Endothelial cell of umbilical vein (primary cell): ENCODE data around the gene ARPC5L. TPM values are rescaled to one million over a fixed set of nuclear protein-coding genes. Genes with fewer than 3 reads are reported as not detected.

Experiments used
- BruUV-seq: library from RNA; stranded (reverse); fragments of 400-500 nt; replicated peaks from 2 replicates; lab custom pipeline; 2021; lab: Mats Ljungman, UMichigan
- CTCF ChIA-PET: fragments of 300-600, 350-600 bp; sonication (Branson Sonifier 250); formaldehyde crosslinking; loops from one replicate; lab custom pipeline; 2021; ENCODE audit warnings: antibody characterized with exemption, inconsistent platforms; lab: Charles Lee
- POLR2A ChIA-PET: fragments of 300-600, 350-600 bp; sonication (Branson Sonifier 250); formaldehyde crosslinking; loops from one replicate; lab custom pipeline; 2021; ENCODE audit warnings: antibody characterized with exemption, inconsistent platforms; lab: Charles Lee
- DNase-seq: peaks from one replicate; pipeline ENCODE4 v3.0.0-alpha.2; 2011; ENCODE audit warnings: low read depth, low spot score
- FAIRE-seq: peaks from 2 replicates; lab custom pipeline; 2011; peaks lifted over from hg19 to GRCh38; lab: Jason Lieb, UNC
- H2AFZ ChIP-seq: 2 replicates; pipeline ENCODE4 v1.6.0; 2012; ENCODE audit warnings: low read depth, low read length, control low read depth, inconsistent platforms
- H3K27ac ChIP-seq: 2 replicates; pipeline ENCODE4 v1.5.1; 2011; ENCODE audit warnings: low read depth, mild to moderate bottlenecking, control low read depth, low read length, moderate library complexity; ENCODE audit not compliant: insufficient read depth
- H3K27me3 ChIP-seq, 2 experiments: 2 replicates each; pipeline versions ENCODE4 v1.6.0 to v1.6.1; 2011; ENCODE audit warnings: low read length in 2 of 2, mixed read lengths in 1 of 2; ENCODE audit not compliant: control insufficient read depth in 2 of 2, insufficient read depth in 2 of 2
- H3K36me3 ChIP-seq, 2 experiments: 2 replicates in 1 of 2; 3 replicates in 1 of 2; pipeline ENCODE4 v1.5.1; 2011; ENCODE audit warnings: low read length in 2 of 2, mild to moderate bottlenecking in 1 of 2, moderate library complexity in 1 of 2; ENCODE audit not compliant: control insufficient read depth in 2 of 2, insufficient read depth in 2 of 2; ENCODE audit errors: extremely low read depth in 1 of 2
- H3K4me1 ChIP-seq: 3 replicates; pipeline ENCODE4 v1.5.1; 2011; ENCODE audit warnings: mild to moderate bottlenecking, low read length; ENCODE audit not compliant: control insufficient read depth, insufficient read depth; ENCODE audit errors: extremely low read depth
- H3K4me2 ChIP-seq: 2 replicates; pipeline ENCODE4 v1.6.1; 2011; ENCODE audit warnings: low read length, control low read depth, mixed read lengths; ENCODE audit not compliant: insufficient read depth
- H3K4me3 ChIP-seq, 3 experiments: fragments of 200-600 bp in 1 of 3; sonication (generic), shearing (Covaris generic) in 1 of 3; replicated peaks in 1 of 3; 2 replicates each; pipeline ENCODE4 v1.5.1; 2011 to 2016; ENCODE audit warnings: control low read depth in 3 of 3, low read length in 3 of 3, mild to moderate bottlenecking in 2 of 3, inconsistent platforms in 1 of 3, low read depth in 1 of 3, moderate library complexity in 1 of 3; ENCODE audit not compliant: insufficient read depth in 1 of 3
- H3K79me2 ChIP-seq: 2 replicates; pipeline ENCODE4 v1.6.0; 2012; ENCODE audit warnings: low read length, inconsistent platforms; ENCODE audit not compliant: control insufficient read depth, insufficient read depth
- H3K9ac ChIP-seq: replicated peaks from 2 replicates; pipeline ENCODE3; 2011; ENCODE audit warnings: low read length, control low read depth; ENCODE audit not compliant: insufficient read depth; ENCODE audit errors: extremely low read depth
- H3K9me1 ChIP-seq: replicated peaks from 3 replicates; pipeline ENCODE4 v1.6.0; 2011; ENCODE audit warnings: mild to moderate bottlenecking, low read length; ENCODE audit not compliant: control insufficient read depth, insufficient read depth; ENCODE audit errors: extremely low read depth
- H3K9me3 ChIP-seq: replicated peaks from 2 replicates; pipeline ENCODE4 v1.5.1; 2012; ENCODE audit warnings: low read length, inconsistent platforms; ENCODE audit not compliant: control insufficient read depth, insufficient read depth
- H4K20me1 ChIP-seq: replicated peaks from 2 replicates; pipeline ENCODE3; 2011; ENCODE audit warnings: mild to moderate bottlenecking, low read length; ENCODE audit not compliant: control insufficient read depth, insufficient read depth; ENCODE audit errors: extremely low read depth
- EZH2 ChIP-seq: IDR thresholded peaks from 2 replicates; pipeline ENCODE4 v1.6.1; 2012; ENCODE audit warnings: borderline replicate concordance, low read depth, mild to moderate bottlenecking, moderate library complexity, low read length, inconsistent platforms; ENCODE audit not compliant: severe bottlenecking
- FOS ChIP-seq: IDR thresholded peaks from 2 replicates; pipeline ENCODE4 v1.6.1; 2011; ENCODE audit warnings: mild to moderate bottlenecking, low read length, moderate library complexity, borderline replicate concordance; ENCODE audit not compliant: insufficient read depth
- GATA2 ChIP-seq: IDR thresholded peaks from 2 replicates; pipeline ENCODE4 v1.7.0; 2011; ENCODE audit warnings: low read depth, mild to moderate bottlenecking, moderate library complexity, mixed read lengths, low read length; ENCODE audit not compliant: insufficient read length, insufficient read depth
- JUN ChIP-seq: IDR thresholded peaks from 2 replicates; pipeline ENCODE4 v1.6.1; 2011; ENCODE audit warnings: borderline replicate concordance, low read depth; ENCODE audit not compliant: insufficient read length, insufficient read depth
- MYC ChIP-seq: IDR thresholded peaks from one replicate; pipeline ENCODE4 v1.6.1; 2011; ENCODE audit warnings: mild to moderate bottlenecking, low read depth, low read length
- POLR2A ChIP-seq: IDR thresholded peaks from 2 replicates; pipeline ENCODE4 v1.6.1; 2012; ENCODE audit warnings: low read depth, mild to moderate bottlenecking, control low read depth, low read length
- POLR2AphosphoS5 ChIP-seq: IDR thresholded peaks from 2 replicates; pipeline ENCODE4 v1.6.1; 2012; ENCODE audit warnings: low read depth, mild to moderate bottlenecking, control low read depth, low read length, moderate library complexity; ENCODE audit not compliant: insufficient read depth
- dilution Hi-C: fragments of 300-500 bp; cut with MboI; formaldehyde crosslinking; loops from one replicate; pipeline ENCODE4 v1.15.0; 2019; ENCODE audit warnings: low sequenced_read_pairs; ENCODE audit not compliant: extremely low pct_ligation_motif_present
- intact Hi-C: fragments of 100-400 bp; cut with micrococcal nuclease; formaldehyde crosslinking; loops from one replicate; pipeline ENCODE4 v1.10.0; 2022
- polyA plus RNA-seq, 4 experiments: library from polyadenylated mRNA; depleted of rRNA in 3 of 4; stranded (reverse) in 3 of 4; unstranded in 1 of 4; fragments of >200 nt; gene quantifications; 2 replicates each; pipeline versions ENCODE4 v1.2.1 to v1.2.3, GENCODE V29; 2011 to 2012; ENCODE audit warnings: missing spikeins in 1 of 4
- total RNA-seq: library from RNA; stranded (reverse); gene quantifications from 2 replicates; pipeline ENCODE4 v1.2.3, GENCODE V29; 2021
- TF ChIP-seq, protein P1 (sequence below): IDR thresholded peaks from 2 replicates; pipeline ENCODE4 v1.6.1; 2011; ENCODE audit not compliant: insufficient read depth, insufficient read length
- TF ChIP-seq, protein P2 (sequence below), 2 donors: IDR thresholded peaks; 1 replicate in 1 of 2; 2 replicates in 1 of 2; pipeline ENCODE4 v1.5.1; 2011; ENCODE audit warnings: low read length in 2 of 2, mild to moderate bottlenecking in 2 of 2, moderate library complexity in 2 of 2, control low read depth in 1 of 2, inconsistent platforms in 1 of 2, low read depth in 1 of 2; ENCODE audit not compliant: insufficient read depth in 1 of 2; ENCODE audit errors: extremely low read depth in 1 of 2

ARPC5L gene
- total and polyA plus RNA-seq, 2 donors (not counting 3 experiments of a cell fraction or from before 2014, with no cell fraction given): 60.7 to 68.1 TPM

DNA sequence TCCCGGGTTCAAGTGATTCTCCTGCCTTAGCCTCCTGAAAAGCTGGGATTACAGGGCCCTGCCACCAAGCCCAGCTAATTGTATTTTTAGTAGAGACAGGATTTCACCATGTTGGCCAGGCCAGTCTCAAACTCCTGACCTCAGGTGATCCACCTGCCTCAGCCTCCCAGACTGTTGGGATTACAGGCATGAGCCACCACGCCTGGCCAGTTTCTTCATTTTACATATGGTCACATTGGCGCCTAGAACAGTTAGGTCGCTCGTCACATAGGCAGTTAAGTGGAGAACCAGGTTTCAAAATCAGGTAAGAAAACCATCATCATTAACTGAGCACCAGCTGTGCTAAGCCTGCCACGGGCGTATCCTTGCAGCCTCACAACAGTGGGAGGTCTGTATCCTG, 48.9 kb upstream of the ARPC5L start:
- DNase-seq (no peak), FAIRE-seq (no peak)
- CTCF ChIA-PET: interaction anchor here (1.5 kb wide), 1 partner anchor 9 kb away, joined by 4 read pairs; no protein-coding TSS in a partner anchor
- Histone ChIP-seq H3K27ac (no peak overlapping the region), H3K4me2 (no peak overlapping the region), H3K79me2 (no peaks in the 10 kb centered on the region), H3K36me3 (no peaks in the 10 kb centered on the region), H2AFZ (no peak overlapping the region), H3K9me1 (no peaks in the 10 kb centered on the region), H3K9ac (no peak overlapping the region), H3K9me3 (no peaks in the 10 kb centered on the region), H3K27me3 (no peaks in the 10 kb centered on the region), H3K4me1 (no peaks in the 10 kb centered on the region), H4K20me1 (no peaks in the 10 kb centered on the region), H3K4me3 (no peak overlapping the region)
- no TSS peak for BruUV-seq
- POLR2A ChIA-PET: no interaction called here
- intact Hi-C loops (no loop called here), dilution Hi-C loops (no loop called here)
- no peak for TF ChIP-seq MYC
- no peak for TF ChIP-seq JUN
- no peak for TF ChIP-seq GATA2
- no peak for TF ChIP-seq POLR2A
- no peak for TF ChIP-seq EZH2
- TF ChIP-seq, protein P1, sequence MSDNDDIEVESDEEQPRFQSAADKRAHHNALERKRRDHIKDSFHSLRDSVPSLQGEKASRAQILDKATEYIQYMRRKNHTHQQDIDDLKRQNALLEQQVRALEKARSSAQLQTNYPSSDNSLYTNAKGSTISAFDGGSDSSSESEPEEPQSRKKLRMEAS: no peak
- TF ChIP-seq FOS: no peak
- TF ChIP-seq POLR2AphosphoS5: no peak
- TF ChIP-seq, protein P2, sequence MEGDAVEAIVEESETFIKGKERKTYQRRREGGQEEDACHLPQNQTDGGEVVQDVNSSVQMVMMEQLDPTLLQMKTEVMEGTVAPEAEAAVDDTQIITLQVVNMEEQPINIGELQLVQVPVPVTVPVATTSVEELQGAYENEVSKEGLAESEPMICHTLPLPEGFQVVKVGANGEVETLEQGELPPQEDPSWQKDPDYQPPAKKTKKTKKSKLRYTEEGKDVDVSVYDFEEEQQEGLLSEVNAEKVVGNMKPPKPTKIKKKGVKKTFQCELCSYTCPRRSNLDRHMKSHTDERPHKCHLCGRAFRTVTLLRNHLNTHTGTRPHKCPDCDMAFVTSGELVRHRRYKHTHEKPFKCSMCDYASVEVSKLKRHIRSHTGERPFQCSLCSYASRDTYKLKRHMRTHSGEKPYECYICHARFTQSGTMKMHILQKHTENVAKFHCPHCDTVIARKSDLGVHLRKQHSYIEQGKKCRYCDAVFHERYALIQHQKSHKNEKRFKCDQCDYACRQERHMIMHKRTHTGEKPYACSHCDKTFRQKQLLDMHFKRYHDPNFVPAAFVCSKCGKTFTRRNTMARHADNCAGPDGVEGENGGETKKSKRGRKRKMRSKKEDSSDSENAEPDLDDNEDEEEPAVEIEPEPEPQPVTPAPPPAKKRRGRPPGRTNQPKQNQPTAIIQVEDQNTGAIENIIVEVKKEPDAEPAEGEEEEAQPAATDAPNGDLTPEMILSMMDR (IDR thresholded peaks at IDR 0.05; ENCODE audit: extremely low read depth in 1 of 2, insufficient read depth in 1 of 2, low read depth in 1 of 2, low read length in 2 of 2): no peak
